HCT116 (cell line): ENCODE results near the gene EPHB2.

Experiments
- CBX3 ChIP-seq: IDR thresholded peaks from 2 replicates; pipeline ENCODE4 v1.6.1; 2012; ENCODE audit warnings: low read depth
- CEBPB ChIP-seq: IDR thresholded peaks from 2 replicates; pipeline ENCODE4 v1.6.1; 2012; ENCODE audit warnings: low read depth
- CTCF ChIP-seq, 3 experiments: fragments of 200-600 bp in 1 of 3; sonication (generic) in 1 of 3; IDR thresholded peaks in 2 of 3; conservative IDR thresholded peaks in 1 of 3; 2 replicates each; pipeline ENCODE4 v1.5.1; 2012 to 2017; ENCODE audit warnings: low read depth in 2 of 3, low read length in 2 of 3, antibody characterized with exemption in 1 of 3, borderline replicate concordance in 1 of 3, control low read depth in 1 of 3, mild to moderate bottlenecking in 1 of 3, mixed read lengths in 1 of 3, mixed run types in 1 of 3, moderate library complexity in 1 of 3; ENCODE audit not compliant: insufficient read depth in 1 of 3
- JUND ChIP-seq: IDR thresholded peaks from 2 replicates; pipeline ENCODE4 v1.6.1; 2012
- POLR2AphosphoS5 ChIP-seq: IDR thresholded peaks from 2 replicates; pipeline ENCODE4 v1.6.1; 2011; ENCODE audit warnings: mild to moderate bottlenecking, low read depth, low read length, moderate library complexity
- YY1 ChIP-seq: IDR thresholded peaks from 2 replicates; pipeline ENCODE4 v1.6.1; 2011; ENCODE audit warnings: low read length, low read depth, moderate library complexity, mild to moderate bottlenecking; ENCODE audit not compliant: insufficient replicate concordance; ENCODE audit errors: extremely low read depth

- TF ChIP-seq CBX3 (no peak), CTCF (IDR thresholded peaks at IDR 0.05 in 2 of 3, conservative IDR thresholded peaks at IDR 0.05 in 1 of 3; ENCODE audit: borderline replicate concordance in 1 of 3, insufficient read depth in 1 of 3, low read depth in 2 of 3, low read length in 2 of 3) (no peak), YY1 (no peak), POLR2AphosphoS5 (no peak), JUND (no peak), CEBPB (no peak)
Measured at GRCh38 chr1:22951796-22952195, 241.2 kb downstream of the EPHB2 start.
